Endometrial microvascular endothelial cells (primary cell): ENCODE results near the gene TMPRSS12. TPM values are rescaled to one million over a fixed set of nuclear protein-coding genes. Genes with fewer than 3 reads are reported as not detected.

ENCODE experiments used
- total RNA-seq: library from RNA; depleted of rRNA; stranded (reverse); fragments of >200 nt; gene quantifications from one replicate; pipeline ENCODE4 v1.2.3, GENCODE V29; 2015; ENCODE audit errors: inconsistent ontology term

Gene TMPRSS12
- total RNA-seq, 1 donor from 2014 or later, result not detected

Other genes starting within 250 kb of the TMPRSS12 start
- 27.9 TPM for gene ATF1, start 78.8 kb upstream of the TMPRSS12 start, total RNA-seq
- gene HIGD1C, start 109.6 kb downstream of the TMPRSS12 start, total RNA-seq, result not detected
- 22.5 TPM for gene SLC11A2, start 183.5 kb downstream of the TMPRSS12 start, total RNA-seq
- 30.9 TPM for gene LETMD1, start 205.4 kb downstream of the TMPRSS12 start, total RNA-seq
- gene CSRNP2, start 240.7 kb downstream of the TMPRSS12 start, total RNA-seq, result 30.7 TPM